Psoas muscle (tissue), 8 donors: Measurements from ENCODE around the gene ANXA2R. TPM values are rescaled to one million over a fixed set of nuclear protein-coding genes. Genes with fewer than 3 reads are reported as not detected.
A peak's percentile ranks its signal among the peaks of the same experiment; 100 is the strongest.

ENCODE experiments used
- ATAC-seq, 4 donors: fragments of 200-7000 bp; cut with Tn5 transposase; one replicate each; pipeline ENCODE4 v1.9.1; 2020; ENCODE audit warnings: moderate library complexity in 3 of 4, mild to moderate bottlenecking in 2 of 4
- DNase-seq, 2 donors: peaks; one replicate each; pipeline ENCODE4 v3.0.0-alpha.2; 2020
- H3K27ac ChIP-seq: fragments of 200-600 bp; one replicate; pipeline ENCODE4 v1.8.0; 2022
- H3K27me3 ChIP-seq, 3 donors: fragments of 200-600 bp in 1 of 3; one replicate each; pipeline versions ENCODE4 v1.6.1 to v1.8.0; 2013 to 2022; ENCODE audit warnings: low read length in 2 of 3, mild to moderate bottlenecking in 2 of 3, moderate library complexity in 1 of 3; ENCODE audit not compliant: insufficient read depth in 3 of 3
- H3K36me3 ChIP-seq, 2 donors: fragments of 200-600 bp in 1 of 2; one replicate each; pipeline versions ENCODE4 v1.6.1 to v1.8.0; 2013 to 2022; ENCODE audit warnings: low read depth in 1 of 2, mild to moderate bottlenecking in 1 of 2, moderate library complexity in 1 of 2; ENCODE audit not compliant: insufficient read depth in 1 of 2
- H3K4me1 ChIP-seq: fragments of 200-600 bp; one replicate; pipeline ENCODE4 v1.8.0; 2022
- H3K4me3 ChIP-seq: fragments of 200-600 bp; one replicate; pipeline ENCODE4 v1.8.0; 2022; ENCODE audit warnings: mild to moderate bottlenecking
- H3K9me3 ChIP-seq: fragments of 200-600 bp; one replicate; pipeline ENCODE4 v1.8.0; 2022
- CTCF ChIP-seq: fragments of 200-600 bp; IDR thresholded peaks from one replicate; pipeline ENCODE4 v1.8.0; 2022; ENCODE audit warnings: antibody characterized with exemption
- WGBS, 3 donors: extraction: QIAGEN DNeasy Blood & Tissue Kit; methylation state at CpG; one replicate each; pipeline versions ENCODE4 v1.1.6 to v1.1.7; 2013; 5-methylcytosine and 5-hydroxymethylcytosine counted together
- intact Hi-C, 2 donors: fragments of 100-400 bp; cut with DNase I; formaldehyde crosslinking; loops; one replicate each; pipeline versions ENCODE4 v1.11.0 to v1.14.2; 2022
- polyA plus RNA-seq, 3 donors: library from polyadenylated mRNA; stranded (reverse); fragments of 200-250 nt; gene quantifications; one replicate each; pipeline ENCODE4 v1.2.3, GENCODE V29; 2013
- total RNA-seq, 4 donors: library from RNA; stranded (reverse); fragmentation: NEBNext Ultra II Directional in 2 of 4; extraction: Animal tissue kit (Norgen Biotek cat#: 25700) in 2 of 4; gene quantifications; one replicate each; pipeline versions ENCODE4 v1.2.1 to v1.2.4, GENCODE V29; 2021 to 2023
- donor health status: healthy with polysubstance abuse.
- donor health status: DM: no; HTN: no; CAD: no; lungs with moderate emphysema.
- donor health status: Bipolar disorder and iron deficiency.
- donor health status: healthy.
- donor health status: DM: yes; HTN: yes; CAD: no.
- donor health status: DM: no; HTN: no; CAD: no.
- donor health status: DM: no; HTN: no; CAD: no.
- donor health status: DM: yes; HTN: yes; CAD: no.

The ANXA2R gene
- total and polyA plus RNA-seq, 7 donors: 0.46 to 2.7 (median 0.87) TPM

GRCh38 chr5:43016217-43016779, 23.8 kb downstream of the ANXA2R start:
- DNase-seq: no peak

GRCh38 chr5:43014522-43014921, 25.6 kb downstream of the ANXA2R start:
- no peak for ATAC-seq
- no peak for DNase-seq
- H3K9me3 ChIP-seq: no peaks in the 10 kb centered on the region
- peaks cover 0 to 4% (median 0%) of the 10 kb centered on the region in 3 donors for H3K27me3 ChIP-seq
- no peaks in the 10 kb centered on the region for H3K36me3 ChIP-seq
- intact Hi-C loops: no loop called here
- TF ChIP-seq CTCF: no peak
- H3K27ac ChIP-seq: no peak overlapping the region
- H3K4me3 ChIP-seq: no peak overlapping the region
- peaks cover 19% of the 10 kb centered on the region for H3K4me1 ChIP-seq

More at GRCh38 chr5:43016217-43016779, 23.8 kb downstream of the ANXA2R start:
- WGBS, 3 donors: 73 to 91% (median 83%) methylated on average over 5 of the region's 5 CpGs
- peak overlapping the region; percentile 96 for H3K27ac ChIP-seq
- H3K4me3 ChIP-seq: peak overlapping the region; percentile 78
- H3K4me1 ChIP-seq: peaks cover 23% of the 10 kb centered on the region
- peaks cover 0 to 7% (median 0%) of the 10 kb centered on the region in 3 donors for H3K27me3 ChIP-seq
- intact Hi-C loops: no loop called here
- ATAC-seq: no peak
- no peaks in the 10 kb centered on the region for H3K9me3 ChIP-seq
- TF ChIP-seq CTCF: no peak
- no peaks in the 10 kb centered on the region for H3K36me3 ChIP-seq

- Histone ChIP-seq H3K9me3 (no peaks in the 10 kb centered on the region), H3K27ac (no peak overlapping the region), H3K4me1 (peaks cover 5% of the 10 kb centered on the region), H3K27me3 (peaks cover 0 to 19% (median 14%) of the 10 kb centered on the region in 3 donors), H3K36me3 (no peaks in the 10 kb centered on the region), H3K4me3 (no peak overlapping the region)
- WGBS, 3 donors: 52 to 69% (median 54%) methylated on average over 3 of the region's 3 CpGs
- ATAC-seq (no peak), DNase-seq (no peak)
- intact Hi-C loops: no loop called here
- TF ChIP-seq CTCF: no peak
These were observed 29.2 kb downstream of the ANXA2R start for GRCh38 chr5:43010935-43011315.

GRCh38 chr5:43008363-43009153, 31.6 kb downstream of the ANXA2R start:
- ATAC-seq (peak; percentile 84 to 91 (median 90)), DNase-seq (peak; percentile 87 to 93)
- Histone ChIP-seq H3K27me3 (peaks cover 0 to 24% (median 19%) of the 10 kb centered on the region in 3 donors), H3K36me3 (no peaks in the 10 kb centered on the region), H3K27ac (peak overlapping the region; percentile 90), H3K4me3 (peak overlapping the region; percentile 74), H3K9me3 (no peaks in the 10 kb centered on the region), H3K4me1 (no peaks in the 10 kb centered on the region)
- intact Hi-C loops: loop anchor here in 1 of 2 donors (5.0 kb wide), 1 partner anchor 34 kb away; the partner anchor contains the start of gene ANXA2R
- TF ChIP-seq CTCF: no peak
- 6% methylated on average over 35 of the region's 35 CpGs for WGBS, 3 donors
